Measurements from ENCODE around the gene ANKRD18A.
"Not testable (repeated sequence)": the region's sequence is repeated elsewhere in the genome, so short reads cannot be mapped to it uniquely, and the experiment has no call there.

The ANKRD18A gene

DNA sequence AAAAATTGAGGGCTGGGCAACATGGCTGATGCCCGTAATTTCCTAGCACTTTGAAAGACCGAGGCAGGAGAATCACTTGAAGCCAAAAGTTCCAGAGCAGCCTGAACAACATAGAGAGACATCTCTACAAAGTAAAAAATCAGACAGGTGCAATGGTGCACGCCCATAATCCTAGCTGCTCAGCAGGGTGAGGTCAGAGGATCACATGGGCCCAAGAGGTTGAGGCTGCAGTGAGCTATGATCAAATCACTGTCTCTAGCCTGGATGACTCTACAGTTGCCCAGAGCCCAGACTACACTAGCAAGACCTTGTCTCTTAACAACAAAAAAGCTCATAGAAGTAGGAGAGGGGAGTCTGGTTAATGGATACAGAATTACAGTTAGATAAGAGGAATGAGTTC lies 40.3 kb downstream of the ANKRD18A start:
- H3K27ac ChIP-seq; H3K4me3 ChIP-seq; DNase-seq (ENCODE audit: low spot score): not testable (repeated sequence)

DNA sequence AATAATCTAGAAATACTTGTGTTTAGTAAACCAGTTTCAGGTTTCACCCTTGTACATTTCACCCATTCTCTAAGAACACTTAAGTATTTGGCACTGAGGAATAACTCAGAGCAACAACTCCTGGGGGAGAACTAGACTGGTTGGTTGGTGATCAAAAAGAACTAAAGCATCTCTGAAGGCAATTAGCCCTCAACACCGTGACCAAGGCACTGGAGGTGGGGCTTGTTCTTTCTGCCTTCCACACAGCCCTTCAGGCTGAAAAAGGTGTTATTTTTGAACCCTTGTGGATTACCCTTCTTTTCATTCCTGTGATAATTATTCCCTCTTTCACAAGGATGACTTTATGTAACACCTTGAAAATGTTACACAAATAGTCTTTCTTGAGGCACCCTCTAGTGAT lies 44.2 kb downstream of the ANKRD18A start:
- H3K27ac ChIP-seq; H3K4me3 ChIP-seq; DNase-seq (ENCODE audit: low spot score): not testable (repeated sequence)

DNA sequence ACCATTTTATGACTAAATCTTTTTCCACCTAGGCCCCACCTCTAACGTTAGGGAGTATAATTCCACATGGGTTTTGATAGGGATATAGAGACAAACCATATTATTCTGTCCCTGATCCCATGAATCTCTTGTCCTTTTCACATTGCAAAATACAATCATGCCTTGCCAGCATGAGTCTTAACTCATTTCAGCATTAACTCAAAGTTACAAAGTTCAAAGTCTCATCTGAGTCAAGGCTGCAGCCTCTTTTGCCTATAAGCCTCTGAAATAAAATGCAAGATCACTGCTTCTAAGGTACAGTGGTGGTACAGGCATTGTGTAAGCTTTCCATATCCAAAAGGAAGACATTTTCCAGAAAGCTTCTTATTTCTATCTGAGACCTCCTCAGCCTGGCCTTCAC lies 54.3 kb downstream of the ANKRD18A start:
- H3K4me3 ChIP-seq; H3K27ac ChIP-seq; DNase-seq (ENCODE audit: low spot score): not testable (repeated sequence)

DNA sequence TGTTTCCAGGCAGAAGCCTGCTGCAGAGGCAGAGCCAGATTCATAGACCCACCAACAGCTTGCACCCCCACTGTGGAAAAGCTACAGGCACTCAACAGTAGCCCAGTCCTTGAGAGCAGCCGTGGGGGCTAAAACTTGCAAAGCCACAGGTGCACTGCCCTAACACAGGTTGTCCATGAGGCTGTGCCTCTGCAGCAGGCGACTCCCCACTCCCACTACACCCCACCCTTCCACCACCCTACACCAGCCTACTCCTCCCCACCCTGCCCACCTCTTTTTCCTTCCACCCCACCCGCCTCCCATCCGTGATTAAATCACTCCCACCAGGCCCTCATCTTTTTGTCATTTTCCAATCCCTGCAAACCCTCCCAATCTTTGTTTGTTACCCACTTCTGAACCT lies 55.2 kb downstream of the ANKRD18A start:
- not testable (repeated sequence) for DNase-seq (ENCODE audit: low spot score); H3K4me3 ChIP-seq; H3K27ac ChIP-seq

DNA sequence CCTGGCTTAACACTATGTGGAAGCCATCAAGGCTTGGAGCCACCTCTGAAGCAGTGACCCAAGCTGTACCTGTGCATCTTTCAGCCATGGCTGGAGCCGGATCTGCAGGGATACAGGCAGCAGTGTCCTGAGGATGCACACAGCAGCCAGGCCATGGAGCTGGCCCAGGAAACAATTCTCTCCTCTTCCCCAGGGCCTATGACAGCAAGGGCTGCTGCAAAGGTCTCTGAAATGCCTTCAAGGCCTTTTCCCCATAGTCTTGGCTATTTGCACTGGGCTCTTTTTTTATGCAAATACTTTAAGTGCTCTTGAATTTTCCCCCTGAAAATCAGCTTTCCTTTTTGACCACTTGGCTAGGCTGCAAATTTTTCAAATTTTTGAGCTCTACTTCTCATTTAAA lies 56.5 kb downstream of the ANKRD18A start:
- not testable (repeated sequence) for H3K27ac ChIP-seq; H3K4me3 ChIP-seq; DNase-seq (ENCODE audit: low spot score)

DNA sequence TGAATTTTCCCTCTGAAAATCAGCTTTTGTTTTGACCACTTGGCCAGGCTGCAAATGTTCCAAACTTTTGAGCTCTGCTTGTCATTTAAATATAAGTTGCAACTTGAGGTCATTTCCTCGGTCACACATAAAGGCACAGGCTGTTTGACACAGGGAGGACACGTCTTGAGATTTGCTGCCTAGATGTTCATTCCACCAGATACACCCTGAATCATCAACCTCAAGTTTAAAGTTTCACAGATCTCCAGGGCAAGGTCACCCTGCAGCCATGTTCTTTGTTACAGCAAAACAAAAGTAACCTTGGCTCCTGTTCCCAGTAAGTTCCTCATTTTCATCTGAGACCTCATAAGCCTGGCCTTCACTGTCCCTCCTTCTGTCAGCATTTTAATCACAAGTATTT lies 59.3 kb downstream of the ANKRD18A start:
- H3K27ac ChIP-seq; H3K4me3 ChIP-seq; DNase-seq (ENCODE audit: low spot score): not testable (repeated sequence)

DNA sequence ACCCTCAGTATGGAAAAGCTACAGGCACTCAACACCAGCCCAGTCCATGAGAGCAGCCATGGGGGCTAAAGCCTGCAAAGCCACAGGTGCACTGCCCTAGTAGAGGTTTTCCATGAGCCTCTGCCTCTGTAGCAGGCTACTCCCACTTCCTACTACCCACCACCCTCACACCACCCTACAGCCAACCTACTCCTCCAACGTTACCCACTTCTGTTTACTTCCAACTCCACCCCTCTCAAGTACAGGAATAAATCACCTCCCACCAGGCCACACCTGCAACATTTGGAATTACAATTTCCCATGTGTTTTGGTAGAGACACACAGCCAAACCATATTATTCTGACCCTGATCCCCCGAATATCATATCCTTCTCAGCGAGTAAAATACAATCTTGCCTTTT lies 61.2 kb downstream of the ANKRD18A start:
- not testable (repeated sequence) for H3K27ac ChIP-seq; H3K4me3 ChIP-seq; DNase-seq (ENCODE audit: low spot score)

DNA sequence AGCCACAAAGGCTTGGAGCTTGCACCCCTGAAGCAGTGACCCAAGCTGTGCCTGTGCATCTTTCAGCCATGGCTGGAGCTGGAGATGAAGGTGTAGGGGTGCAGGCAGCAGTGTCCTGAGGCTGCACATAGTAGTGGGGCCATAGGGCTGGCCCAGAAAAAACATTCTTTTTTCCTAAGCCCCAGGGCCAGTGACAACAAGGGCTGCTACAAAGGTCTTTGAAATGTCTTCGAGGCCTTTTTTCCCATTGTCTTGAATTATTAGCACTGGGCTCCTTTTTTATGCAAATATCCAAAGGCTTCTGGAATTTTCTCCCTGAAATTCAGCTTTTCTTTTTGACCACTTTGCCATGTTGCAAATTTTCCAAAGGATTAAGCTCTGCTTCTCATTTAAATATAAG lies 62.6 kb downstream of the ANKRD18A start:
- H3K27ac ChIP-seq; H3K4me3 ChIP-seq; DNase-seq (ENCODE audit: low spot score): not testable (repeated sequence)

DNA sequence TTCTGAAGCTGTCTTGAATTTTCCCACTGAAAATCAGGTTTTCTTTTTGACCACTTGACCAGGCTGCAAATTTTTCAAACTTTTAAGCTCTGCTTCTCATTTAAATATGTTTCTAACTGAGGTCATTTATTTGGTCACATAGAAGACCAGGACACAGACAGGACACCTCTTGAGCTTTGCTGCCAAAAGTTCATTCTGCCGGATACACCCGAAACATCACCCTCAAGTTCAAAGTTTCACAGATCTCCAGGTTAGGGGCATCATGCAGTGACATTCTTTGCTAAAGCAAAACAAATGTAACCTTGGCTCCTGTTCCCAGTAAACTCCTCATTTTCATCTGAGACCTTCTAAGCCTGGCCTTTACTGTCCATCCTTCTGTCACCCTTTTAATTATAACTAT lies 65.4 kb downstream of the ANKRD18A start:
- DNase-seq (ENCODE audit: low spot score); H3K27ac ChIP-seq; H3K4me3 ChIP-seq: not testable (repeated sequence)

DNA sequence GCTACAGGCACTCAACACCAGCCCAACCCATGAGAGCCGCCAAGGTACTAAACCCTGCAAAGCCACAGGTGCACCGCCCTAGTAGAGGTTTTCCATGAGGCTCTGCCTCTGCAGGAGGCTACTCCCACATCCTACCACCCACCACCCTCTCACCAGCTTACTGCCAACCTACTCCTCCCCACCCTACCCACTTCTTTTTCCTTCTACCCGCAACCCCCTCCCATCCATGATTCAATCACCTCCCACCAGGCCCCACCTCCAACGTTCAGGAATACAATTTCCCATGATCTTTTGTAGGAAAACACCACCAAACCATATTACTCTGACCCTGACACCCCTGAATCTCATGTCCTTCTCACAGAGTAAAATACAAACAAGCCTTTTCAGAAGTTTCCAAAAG lies 67.4 kb downstream of the ANKRD18A start:
- not testable (repeated sequence) for H3K4me3 ChIP-seq; H3K27ac ChIP-seq; DNase-seq (ENCODE audit: low spot score)

DNA sequence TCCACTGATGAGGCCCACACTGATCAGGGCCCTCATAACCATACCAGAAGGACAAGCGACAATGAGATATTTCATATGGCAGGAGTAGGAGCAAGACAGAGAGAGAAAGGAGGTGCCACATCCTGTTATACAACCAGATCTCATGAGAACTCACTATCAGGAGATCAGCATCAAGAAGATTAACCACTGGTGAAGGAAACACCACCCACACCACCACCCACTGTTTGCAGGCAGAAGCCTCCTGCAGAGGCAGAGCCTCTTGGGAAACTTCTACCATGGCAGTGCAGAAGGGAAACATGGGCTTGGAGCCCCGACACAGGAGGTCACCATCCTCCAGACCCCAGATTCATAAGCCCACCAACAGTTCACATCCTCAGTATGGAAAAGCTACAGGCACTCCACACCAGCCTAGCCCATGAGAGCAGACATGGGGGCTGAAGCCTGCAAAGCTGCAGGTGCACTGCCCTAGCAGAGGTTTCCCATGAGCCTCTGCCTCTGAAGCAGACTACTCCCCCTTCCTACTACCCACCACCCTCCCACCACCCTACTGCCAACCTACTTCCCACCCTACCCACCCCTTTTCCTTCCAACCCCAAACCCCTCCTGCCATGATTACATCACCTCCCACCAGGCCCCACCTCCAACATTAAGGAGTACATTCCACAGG lies 73.8 kb downstream of the ANKRD18A start:
- DNase-seq (ENCODE audit: low spot score); H3K27ac ChIP-seq; H3K4me3 ChIP-seq: not testable (repeated sequence)

DNA sequence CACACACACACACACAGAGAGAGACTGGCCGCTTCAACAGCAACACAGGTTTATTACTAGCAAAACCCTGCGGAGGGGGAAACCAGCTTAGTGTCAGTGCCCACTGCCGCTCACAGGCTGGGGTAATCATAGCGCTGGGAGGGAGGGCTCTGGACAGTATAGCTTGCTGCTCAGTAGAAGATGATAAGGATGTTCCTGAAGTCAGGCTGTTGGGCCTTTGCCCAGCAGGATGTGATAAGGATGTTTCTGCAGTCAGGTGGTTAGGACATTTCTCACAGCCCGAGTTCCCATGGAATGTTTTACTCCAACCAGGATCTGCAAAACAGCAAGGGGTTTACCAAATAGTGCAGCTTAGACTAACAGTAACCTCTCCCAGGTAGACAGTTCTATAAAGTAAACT lies 79.9 kb downstream of the ANKRD18A start:
- not testable (repeated sequence) for DNase-seq (ENCODE audit: low spot score); H3K27ac ChIP-seq; H3K4me3 ChIP-seq

DNA sequence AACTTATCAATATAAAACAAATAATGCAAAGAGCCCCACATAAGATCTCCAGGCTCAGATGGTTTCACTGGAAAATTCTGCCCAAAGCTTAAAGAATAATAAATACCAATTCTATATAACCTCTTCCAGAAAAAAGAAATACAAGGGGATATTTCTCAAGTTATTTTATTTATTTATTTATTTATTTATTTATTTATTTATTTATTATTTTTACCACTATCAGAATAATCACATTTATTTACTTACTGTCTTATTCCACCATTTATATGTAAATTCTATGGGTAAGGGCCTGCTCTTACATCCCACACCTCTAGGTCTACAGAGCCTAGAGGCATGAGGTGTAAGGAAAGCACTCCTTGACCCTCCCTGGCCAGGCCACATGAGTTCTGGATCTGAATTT lies 91.1 kb downstream of the ANKRD18A start:
- DNase-seq (ENCODE audit: low spot score) = no peak
- no peak overlapping the region for H3K4me3 ChIP-seq
- TF ChIP-seq, protein P1, sequence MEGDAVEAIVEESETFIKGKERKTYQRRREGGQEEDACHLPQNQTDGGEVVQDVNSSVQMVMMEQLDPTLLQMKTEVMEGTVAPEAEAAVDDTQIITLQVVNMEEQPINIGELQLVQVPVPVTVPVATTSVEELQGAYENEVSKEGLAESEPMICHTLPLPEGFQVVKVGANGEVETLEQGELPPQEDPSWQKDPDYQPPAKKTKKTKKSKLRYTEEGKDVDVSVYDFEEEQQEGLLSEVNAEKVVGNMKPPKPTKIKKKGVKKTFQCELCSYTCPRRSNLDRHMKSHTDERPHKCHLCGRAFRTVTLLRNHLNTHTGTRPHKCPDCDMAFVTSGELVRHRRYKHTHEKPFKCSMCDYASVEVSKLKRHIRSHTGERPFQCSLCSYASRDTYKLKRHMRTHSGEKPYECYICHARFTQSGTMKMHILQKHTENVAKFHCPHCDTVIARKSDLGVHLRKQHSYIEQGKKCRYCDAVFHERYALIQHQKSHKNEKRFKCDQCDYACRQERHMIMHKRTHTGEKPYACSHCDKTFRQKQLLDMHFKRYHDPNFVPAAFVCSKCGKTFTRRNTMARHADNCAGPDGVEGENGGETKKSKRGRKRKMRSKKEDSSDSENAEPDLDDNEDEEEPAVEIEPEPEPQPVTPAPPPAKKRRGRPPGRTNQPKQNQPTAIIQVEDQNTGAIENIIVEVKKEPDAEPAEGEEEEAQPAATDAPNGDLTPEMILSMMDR (IDR thresholded peaks at IDR 0.05) = no peak

DNA sequence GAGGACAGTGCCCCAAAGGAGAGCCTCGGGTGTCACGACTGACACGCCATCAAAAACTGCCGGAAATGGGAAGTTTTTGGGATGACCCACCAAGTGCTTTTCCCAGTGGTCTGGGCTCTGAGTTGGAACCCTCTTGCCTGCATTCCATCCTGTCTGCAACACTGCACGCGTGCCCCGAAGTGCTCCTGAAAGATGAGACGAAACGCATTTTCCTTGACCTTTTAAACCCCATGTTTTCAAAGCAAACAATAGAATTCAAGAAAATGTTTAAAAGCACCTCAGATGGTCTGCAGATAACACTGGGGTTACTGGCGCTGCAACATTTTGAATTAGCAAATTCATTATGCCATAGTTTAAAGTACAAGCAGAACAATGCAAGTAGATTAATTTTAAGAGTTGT lies 92.9 kb downstream of the ANKRD18A start:
- H3K4me3 ChIP-seq = no peak overlapping the region
- TF ChIP-seq, protein P1 (IDR thresholded peaks at IDR 0.05) = no peak
- H3K27ac ChIP-seq = no peak overlapping the region
- DNase-seq (ENCODE audit: low spot score) = no peak

More for the DNA sequence above, 91.1 kb downstream of the ANKRD18A start:
- H3K27ac ChIP-seq = no peak overlapping the region

All from coronary artery (tissue), 2 donors.